Fibroblast of villous mesenchyme (primary cell): ENCODE measurements around the gene BCL2. TPM values are rescaled to one million over a fixed set of nuclear protein-coding genes. Genes with fewer than 3 reads are reported as not detected.

Experiments used
- DNase-seq: peaks from one replicate; pipeline ENCODE4 v3.0.0-alpha.2; 2010; ENCODE audit warnings: low read depth
- H3K4me3 ChIP-seq: 2 replicates; pipeline ENCODE4 v1.5.1; 2011; ENCODE audit warnings: low read depth, mild to moderate bottlenecking, low read length
- total RNA-seq: library from RNA; depleted of rRNA; stranded (reverse); fragments of >200 nt; gene quantifications from 2 replicates; pipeline ENCODE4 v1.2.3, GENCODE V29; 2012
- TF ChIP-seq, protein P1 (sequence below): IDR thresholded peaks from 2 replicates; pipeline ENCODE4 v1.5.1; 2012; ENCODE audit warnings: low read depth, mild to moderate bottlenecking, low read length; ENCODE audit not compliant: insufficient read depth

The BCL2 gene
- total RNA-seq, 1 donor: 0.86 TPM

DNA sequence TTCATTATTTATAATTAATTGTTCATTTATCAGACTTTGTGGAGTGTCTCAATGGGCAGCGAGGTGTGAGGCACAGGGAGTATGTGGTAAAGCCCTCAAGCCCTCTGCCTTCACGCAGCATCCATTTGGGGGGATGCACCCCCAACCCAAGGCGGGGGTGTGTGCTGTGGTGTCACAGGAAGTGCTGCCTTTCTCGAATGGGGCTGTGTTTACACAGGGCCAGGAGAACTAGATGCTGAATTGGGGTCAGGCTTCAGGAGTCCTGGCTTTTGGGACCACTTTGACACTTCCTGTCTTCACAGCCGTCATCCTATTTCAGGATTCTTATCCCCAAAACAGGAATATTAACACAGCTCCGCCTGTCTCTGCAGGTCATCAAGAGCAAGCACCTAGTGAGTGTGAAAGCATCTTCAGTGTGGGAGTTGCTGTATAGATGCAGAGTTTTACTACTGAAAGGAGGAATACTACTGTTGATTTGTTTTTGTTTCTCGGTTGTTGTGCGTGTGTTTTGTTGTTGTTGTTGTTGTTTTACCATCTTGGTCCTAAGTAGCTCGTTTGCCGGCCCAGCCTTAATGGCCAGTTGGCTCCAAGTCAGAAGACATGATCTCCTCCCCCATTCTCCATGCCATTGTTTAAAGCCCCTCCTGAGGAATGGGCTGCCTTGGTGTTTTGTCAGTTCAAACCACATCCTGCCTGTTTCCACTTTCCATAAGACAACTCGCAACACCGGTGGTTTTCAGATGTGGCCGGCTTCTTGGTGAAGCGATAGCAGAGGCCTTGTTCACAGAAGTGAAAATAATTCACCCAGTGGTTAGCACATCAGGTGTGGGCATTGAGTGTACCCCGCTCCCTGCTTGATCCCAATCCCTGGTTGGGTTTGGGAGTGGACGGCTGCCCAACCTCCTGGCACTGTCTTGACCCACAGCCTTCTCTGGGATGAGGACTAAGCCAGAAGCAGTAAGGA lies 221.3 kb downstream of the BCL2 start:
- no peak overlapping the region for H3K4me3 ChIP-seq

GRCh38 chr18:63097178-63097577 lies 222.4 kb downstream of the BCL2 start:
- no peak overlapping the region for H3K4me3 ChIP-seq
- DNase-seq: peak; percentile 33
- TF ChIP-seq, protein P1, sequence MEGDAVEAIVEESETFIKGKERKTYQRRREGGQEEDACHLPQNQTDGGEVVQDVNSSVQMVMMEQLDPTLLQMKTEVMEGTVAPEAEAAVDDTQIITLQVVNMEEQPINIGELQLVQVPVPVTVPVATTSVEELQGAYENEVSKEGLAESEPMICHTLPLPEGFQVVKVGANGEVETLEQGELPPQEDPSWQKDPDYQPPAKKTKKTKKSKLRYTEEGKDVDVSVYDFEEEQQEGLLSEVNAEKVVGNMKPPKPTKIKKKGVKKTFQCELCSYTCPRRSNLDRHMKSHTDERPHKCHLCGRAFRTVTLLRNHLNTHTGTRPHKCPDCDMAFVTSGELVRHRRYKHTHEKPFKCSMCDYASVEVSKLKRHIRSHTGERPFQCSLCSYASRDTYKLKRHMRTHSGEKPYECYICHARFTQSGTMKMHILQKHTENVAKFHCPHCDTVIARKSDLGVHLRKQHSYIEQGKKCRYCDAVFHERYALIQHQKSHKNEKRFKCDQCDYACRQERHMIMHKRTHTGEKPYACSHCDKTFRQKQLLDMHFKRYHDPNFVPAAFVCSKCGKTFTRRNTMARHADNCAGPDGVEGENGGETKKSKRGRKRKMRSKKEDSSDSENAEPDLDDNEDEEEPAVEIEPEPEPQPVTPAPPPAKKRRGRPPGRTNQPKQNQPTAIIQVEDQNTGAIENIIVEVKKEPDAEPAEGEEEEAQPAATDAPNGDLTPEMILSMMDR: no peak

More for the DNA sequence above, 221.3 kb downstream of the BCL2 start:
- TF ChIP-seq, protein P1: no peak
- no peak for DNase-seq

GRCh38 chr18:63096327-63096874 lies 223.2 kb downstream of the BCL2 start:
- no peak for DNase-seq
- H3K4me3 ChIP-seq: no peak overlapping the region
- TF ChIP-seq, protein P1: no peak

DNA sequence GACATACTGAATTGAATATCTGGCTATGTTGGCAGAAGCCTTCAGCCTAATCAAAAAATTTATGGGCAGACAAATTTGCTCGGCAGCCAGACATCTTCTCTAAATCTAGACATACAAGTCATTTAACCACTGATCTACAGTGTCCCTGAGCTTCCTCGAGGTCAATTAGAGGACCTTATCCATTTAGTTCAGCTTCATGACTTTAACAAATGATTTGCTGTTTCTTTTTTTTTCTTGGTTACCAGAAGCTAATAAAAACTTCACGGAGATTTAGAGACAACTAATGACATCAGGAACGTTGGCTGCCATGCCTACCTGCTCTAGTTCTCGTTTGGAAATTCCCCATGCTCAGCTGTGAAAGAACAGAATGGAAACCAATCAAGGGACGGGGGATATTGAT lies 223.8 kb downstream of the BCL2 start:
- no peak for DNase-seq
- no peak overlapping the region for H3K4me3 ChIP-seq
- TF ChIP-seq, protein P1: no peak

- no peak for DNase-seq
- TF ChIP-seq, protein P1: no peak
- no peak overlapping the region for H3K4me3 ChIP-seq
These were observed 227.8 kb downstream of the BCL2 start for GRCh38 chr18:63091671-63092364.

DNA sequence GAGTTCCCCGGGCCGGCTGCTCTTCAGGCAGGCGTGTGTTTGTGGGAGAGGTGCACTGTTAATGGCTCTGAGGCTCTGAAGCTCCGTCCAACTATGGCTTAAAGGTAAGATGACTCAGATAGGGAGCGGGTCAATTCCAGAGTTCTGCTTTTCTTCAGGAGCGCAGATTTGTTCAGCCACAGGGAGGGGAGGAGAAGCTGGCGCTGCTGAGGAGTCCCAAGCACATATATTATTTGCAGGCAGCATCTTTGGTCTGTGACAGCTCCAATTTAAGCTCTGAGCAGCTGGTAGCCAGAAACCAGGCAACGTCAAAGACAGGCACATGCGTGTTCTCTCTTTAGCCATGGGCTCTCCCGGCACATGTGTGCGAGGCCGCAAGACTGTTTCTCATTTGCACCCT lies 229.2 kb downstream of the BCL2 start:
- TF ChIP-seq, protein P1: no peak
- peak; percentile 19 for DNase-seq
- no peak overlapping the region for H3K4me3 ChIP-seq
